HG03064 (cell line): ENCODE results near the gene ZNF287.

Experiments
- ATAC-seq: cut with Tn5 transposase; IDR thresholded peaks from one replicate; pipeline ENCODE4 v1.9.1; 2021; ENCODE audit warnings: low read depth; ENCODE audit not compliant: unreplicated experiment

Gene ZNF287

DNA sequence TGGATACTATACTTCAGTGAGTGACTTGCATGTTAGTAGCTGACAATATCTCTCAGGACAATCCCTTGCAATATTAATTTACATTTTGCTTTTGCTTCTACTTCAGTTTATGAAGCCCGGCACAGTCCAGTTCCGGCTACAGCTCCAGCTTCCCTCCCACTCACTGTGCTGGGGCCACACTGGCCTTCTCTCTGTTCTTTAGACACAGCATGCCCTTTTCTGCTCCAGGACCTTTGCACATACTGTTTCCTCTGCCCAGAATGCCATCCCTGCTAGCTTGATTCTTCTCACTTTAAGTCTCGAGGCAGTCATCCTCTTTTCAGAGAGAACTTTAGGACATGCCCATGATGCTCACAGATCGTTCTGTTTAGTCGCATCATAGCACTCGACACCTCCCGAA is 51.5 kb downstream of the ZNF287 start:
- ATAC-seq: no peak

- ATAC-seq: no peak
These were observed 52.4 kb downstream of the ZNF287 start for GRCh38 chr17:16516594-16517051.

GRCh38 chr17:16515933-16516332 is 53.1 kb downstream of the ZNF287 start:
- ATAC-seq: no peak

DNA sequence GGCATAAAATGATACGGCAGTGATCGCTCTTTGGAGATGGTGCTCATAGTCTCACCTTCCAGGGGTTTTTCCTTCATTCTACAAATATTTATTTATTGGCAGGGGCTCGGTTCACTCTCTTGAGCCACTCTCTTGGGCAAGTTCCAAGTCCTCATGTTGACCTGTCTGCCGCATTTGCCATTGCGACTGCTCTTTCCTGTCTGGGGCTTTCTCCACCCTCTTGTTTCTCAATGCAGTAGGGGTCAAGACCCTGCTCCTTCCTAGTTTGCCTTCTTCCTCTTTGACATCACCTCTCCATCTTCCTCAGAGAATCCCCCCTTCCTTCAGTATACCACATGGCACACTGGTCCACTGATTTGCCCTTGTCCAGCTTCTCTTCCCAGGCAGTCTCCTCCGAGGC is 55.1 kb downstream of the ZNF287 start:
- no peak for ATAC-seq

- no peak for ATAC-seq
These were observed 57.0 kb downstream of the ZNF287 start for GRCh38 chr17:16512011-16512410.

DNA sequence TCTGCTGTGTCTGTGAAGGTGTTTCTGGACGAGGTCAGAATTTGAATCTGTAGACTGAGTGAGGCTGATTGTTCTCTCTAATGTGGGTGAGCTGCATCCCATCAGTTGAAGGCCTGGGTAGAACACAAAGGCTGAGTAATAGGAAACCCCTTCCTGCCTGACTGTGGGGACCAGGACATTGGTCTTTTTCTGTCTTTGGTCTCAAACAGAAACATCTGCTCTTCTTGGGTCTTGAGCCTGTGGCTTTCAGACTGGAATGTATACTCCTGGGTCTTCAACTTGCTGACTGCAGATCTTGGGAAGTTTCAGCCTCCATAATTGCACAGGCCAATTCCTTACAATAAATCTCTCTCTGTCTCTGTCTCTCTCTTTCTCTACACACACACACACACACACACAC is 57.4 kb downstream of the ZNF287 start:
- no peak for ATAC-seq

GRCh38 chr17:16507918-16508533 is 61.0 kb downstream of the ZNF287 start:
- no peak for ATAC-seq

- no peak for ATAC-seq
These were observed 62.8 kb downstream of the ZNF287 start for GRCh38 chr17:16506188-16506587.

- no peak for ATAC-seq
These were observed 64.0 kb downstream of the ZNF287 start for GRCh38 chr17:16504984-16505383.
